ENCODE results near the gene OTUD5. TPM values are rescaled to one million over a fixed set of nuclear protein-coding genes. Genes with fewer than 3 reads are reported as not detected.

OTUD5 gene
- total and polyA plus RNA-seq, 2 of the 13 experiments (the other 11 are each of a cell fraction or from before 2014, with no cell fraction given), result 18.4 to 42.2 TPM

DNA sequence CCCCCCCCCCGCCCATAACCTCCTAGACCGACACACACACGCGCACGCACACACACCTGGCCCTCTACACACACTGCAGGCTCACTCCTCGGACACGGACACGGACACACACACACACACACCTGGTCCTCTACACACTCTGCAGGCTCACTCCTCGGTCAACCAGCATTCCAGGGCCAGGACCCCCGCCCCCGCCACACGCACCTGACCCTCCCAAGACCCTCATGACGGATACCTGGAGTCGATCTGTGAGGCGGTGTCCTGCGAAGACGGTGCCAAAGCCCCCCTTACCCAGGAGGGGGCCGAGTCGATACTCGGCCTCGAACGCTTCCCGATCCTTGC lies 39.1 kb downstream of the OTUD5 start:
- peak overlapping the region; percentile 60 to 85 (median 75); a peak in 5 of 6 replicates for H3K4me3 ChIP-seq (replicated peaks in 1 of 3; ENCODE audit: insufficient read depth in 1 of 3, low read depth in 2 of 3, low read length in 3 of 3)
- H3K79me2 ChIP-seq (ENCODE audit: insufficient read depth, low read length), result peaks cover 13% of the 10 kb centered on the region
- no TSS peak for BruUV-seq (replicated peaks)
- FAIRE-seq (no peak), DNase-seq (ENCODE audit: low spot score) (no peak), ATAC-seq (peak; percentile 13)
- H3K27ac ChIP-seq (ENCODE audit: extremely low read length, insufficient read depth, low read length), result peak overlapping the region; percentile 68
- TF ChIP-seq HOXA9 (CRISPR knock-in tag; IDR thresholded peaks at IDR 0.05; ENCODE audit: borderline replicate concordance) (0 out of 2 replicates have a peak, but pooled peaks have one; percentile 23), DNMT3B (CRISPR knock-in tag; conservative IDR thresholded peaks at IDR 0.05) (no peak), HMGXB4 (CRISPR knock-in tag; IDR thresholded peaks at IDR 0.05; ENCODE audit: borderline replicate concordance in 1 of 2, low read depth in 1 of 2) (0 out of 4 replicates have a peak, but pooled peaks of 1 of the 2 experiments have one; percentile 14), NFATC3 (CRISPR knock-in tag; IDR thresholded peaks at IDR 0.05) (no peak), ZNF841 (CRISPR knock-in tag; IDR thresholded peaks at IDR 0.05; ENCODE audit: borderline replicate concordance) (0 out of 2 replicates have a peak, but pooled peaks have one; percentile 27)
- ChIA-PET POLR2A (no interaction called here), CTCF (ENCODE audit: low intra/inter-chr PET ratio, low total read pairs) (no interaction called here)
- intact Hi-C loops (cut with micrococcal nuclease; ENCODE audit: unreplicated experiment), result loop anchor here (5.0 to 10.0 kb wide), 2 partner anchors 153 to 271 kb away; partner anchors contain the start of gene GLOD5
- no peaks in the 10 kb centered on the region for H4K20me1 ChIP-seq (ENCODE audit: insufficient read depth, low read length)
- no CpG with 5 or more reads among the region's 23 CpGs for WGBS (ENCODE audit: low lambda C conversion rate)
- peaks cover 31% of the 10 kb centered on the region for H3K4me1 ChIP-seq (ENCODE audit: insufficient read depth, low read length)
- no peaks in the 10 kb centered on the region for H3K27me3 ChIP-seq (ENCODE audit: control insufficient read depth in 1 of 2, insufficient read depth in 2 of 2, low read length in 2 of 2)
- H3K9ac ChIP-seq (ENCODE audit: insufficient read depth, low read depth, low read length), result peak overlapping the region; percentile 76
- peak overlapping the region; percentile 83 for H3K4me2 ChIP-seq (ENCODE audit: low read depth, low read length)
- in situ Hi-C loops (cut with HindIII; ENCODE audit: extremely low pct_ligation_motif_present, low pct_unique_long_range_greater_than_20kb), result no loop called here
- no peaks in the 10 kb centered on the region for H3K9me3 ChIP-seq (ENCODE audit: low read length)
- H2AFZ ChIP-seq (ENCODE audit: low read length), result no peak overlapping the region
- H3K36me3 ChIP-seq (replicated peaks in 1 of 2; ENCODE audit: control insufficient read depth in 1 of 2, insufficient read depth in 2 of 2, low read length in 2 of 2), result peaks cover 0 to 17% of the 10 kb centered on the region in 2 experiments; a peak in 2 of 5 replicates
